Left ventricle myocardium inferior (tissue), 1 donor: ENCODE results near the gene RBCK1. TPM values are rescaled to one million over a fixed set of nuclear protein-coding genes. Genes with fewer than 3 reads are reported as not detected.

ENCODE experiments used
- DNase-seq: peaks from one replicate; pipeline ENCODE4 v3.0.0-alpha.2; 2020
- H3K27ac ChIP-seq: fragments of 200-600 bp; replicated peaks from 2 replicates; pipeline ENCODE4 v1.8.0; 2021
- H3K27me3 ChIP-seq: fragments of 200-600 bp; 2 replicates; pipeline ENCODE4 v1.8.0; 2021; ENCODE audit warnings: low read depth
- H3K36me3 ChIP-seq: fragments of 200-600 bp; 2 replicates; pipeline ENCODE4 v1.8.0; 2021
- H3K4me1 ChIP-seq: fragments of 200-600 bp; 2 replicates; pipeline ENCODE4 v1.8.0; 2021
- H3K4me3 ChIP-seq: fragments of 200-600 bp; 2 replicates; pipeline ENCODE4 v1.8.0; 2021; ENCODE audit warnings: mild to moderate bottlenecking, moderate library complexity
- H3K9me3 ChIP-seq: fragments of 200-600 bp; replicated peaks from 2 replicates; pipeline ENCODE4 v1.8.0; 2021
- intact Hi-C: fragments of 100-400 bp; cut with micrococcal nuclease; formaldehyde crosslinking; loops from one replicate; pipeline ENCODE4 v1.11.0; 2022
- total RNA-seq: library from RNA; stranded (reverse); fragmentation: NEBNext Ultra II Directional; extraction: Animal tissue kit (Norgen Biotek cat#: 25700); gene quantifications from one replicate; pipeline ENCODE4 v1.2.1, GENCODE V29; 2021
- TF ChIP-seq, protein P1 (sequence below): fragments of 200-600 bp; IDR thresholded peaks from 2 replicates; pipeline ENCODE4 v1.8.0; 2021; ENCODE audit warnings: antibody characterized with exemption, mild to moderate bottlenecking, borderline replicate concordance
- donor health status: DM: no; HTN: yes; CAD: no; lungs with severe emphysema.

RBCK1 gene
- total RNA-seq, 1 donor from 2014 or later, result 49.7 TPM

DNA sequence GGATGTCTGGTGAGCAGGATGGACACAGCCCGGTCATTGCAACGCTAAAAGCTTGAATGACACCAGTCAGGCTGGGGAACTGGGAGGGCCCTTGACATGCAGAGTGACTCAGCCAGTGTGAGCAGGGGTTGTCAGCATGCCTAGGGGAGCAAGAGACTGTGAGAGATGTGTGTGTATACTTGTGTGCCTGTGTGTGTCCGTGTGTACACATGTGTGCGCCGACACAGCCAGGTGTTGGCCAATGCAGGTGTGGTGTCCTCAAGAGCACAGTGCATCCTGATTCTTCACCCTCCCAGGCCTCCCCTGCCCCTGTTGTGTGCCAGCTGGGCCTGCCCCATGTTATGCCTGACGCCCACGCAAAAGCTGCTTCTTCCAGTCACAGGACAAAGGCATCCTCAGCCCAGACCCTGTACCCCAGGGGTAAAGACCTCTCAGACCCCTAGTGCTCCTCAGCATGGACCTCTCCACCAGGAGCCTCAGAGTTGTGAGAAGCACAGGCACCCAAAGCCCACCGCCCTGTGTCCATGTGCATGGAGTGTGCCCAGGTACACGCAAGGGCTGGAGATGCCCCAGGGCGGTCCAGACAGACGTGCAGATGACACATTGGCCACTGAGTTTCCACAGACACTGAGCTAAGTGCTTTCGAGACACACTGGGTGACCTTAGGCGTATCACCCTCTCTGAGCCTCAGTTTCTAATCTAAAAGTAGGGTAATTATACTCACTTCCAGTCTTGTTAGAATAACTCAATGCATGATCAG is 44.6 kb upstream of the RBCK1 start:
- H3K27ac ChIP-seq, result no peak overlapping the region
- no peaks in the 10 kb centered on the region for H3K36me3 ChIP-seq
- no peak overlapping the region for H3K4me3 ChIP-seq
- no peaks in the 10 kb centered on the region for H3K9me3 ChIP-seq
- no peak for DNase-seq
- no peaks in the 10 kb centered on the region for H3K27me3 ChIP-seq
- TF ChIP-seq, protein P1, sequence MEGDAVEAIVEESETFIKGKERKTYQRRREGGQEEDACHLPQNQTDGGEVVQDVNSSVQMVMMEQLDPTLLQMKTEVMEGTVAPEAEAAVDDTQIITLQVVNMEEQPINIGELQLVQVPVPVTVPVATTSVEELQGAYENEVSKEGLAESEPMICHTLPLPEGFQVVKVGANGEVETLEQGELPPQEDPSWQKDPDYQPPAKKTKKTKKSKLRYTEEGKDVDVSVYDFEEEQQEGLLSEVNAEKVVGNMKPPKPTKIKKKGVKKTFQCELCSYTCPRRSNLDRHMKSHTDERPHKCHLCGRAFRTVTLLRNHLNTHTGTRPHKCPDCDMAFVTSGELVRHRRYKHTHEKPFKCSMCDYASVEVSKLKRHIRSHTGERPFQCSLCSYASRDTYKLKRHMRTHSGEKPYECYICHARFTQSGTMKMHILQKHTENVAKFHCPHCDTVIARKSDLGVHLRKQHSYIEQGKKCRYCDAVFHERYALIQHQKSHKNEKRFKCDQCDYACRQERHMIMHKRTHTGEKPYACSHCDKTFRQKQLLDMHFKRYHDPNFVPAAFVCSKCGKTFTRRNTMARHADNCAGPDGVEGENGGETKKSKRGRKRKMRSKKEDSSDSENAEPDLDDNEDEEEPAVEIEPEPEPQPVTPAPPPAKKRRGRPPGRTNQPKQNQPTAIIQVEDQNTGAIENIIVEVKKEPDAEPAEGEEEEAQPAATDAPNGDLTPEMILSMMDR, result no peak
- intact Hi-C loops, result no loop called here
- H3K4me1 ChIP-seq, result peaks cover 8% of the 10 kb centered on the region

DNA sequence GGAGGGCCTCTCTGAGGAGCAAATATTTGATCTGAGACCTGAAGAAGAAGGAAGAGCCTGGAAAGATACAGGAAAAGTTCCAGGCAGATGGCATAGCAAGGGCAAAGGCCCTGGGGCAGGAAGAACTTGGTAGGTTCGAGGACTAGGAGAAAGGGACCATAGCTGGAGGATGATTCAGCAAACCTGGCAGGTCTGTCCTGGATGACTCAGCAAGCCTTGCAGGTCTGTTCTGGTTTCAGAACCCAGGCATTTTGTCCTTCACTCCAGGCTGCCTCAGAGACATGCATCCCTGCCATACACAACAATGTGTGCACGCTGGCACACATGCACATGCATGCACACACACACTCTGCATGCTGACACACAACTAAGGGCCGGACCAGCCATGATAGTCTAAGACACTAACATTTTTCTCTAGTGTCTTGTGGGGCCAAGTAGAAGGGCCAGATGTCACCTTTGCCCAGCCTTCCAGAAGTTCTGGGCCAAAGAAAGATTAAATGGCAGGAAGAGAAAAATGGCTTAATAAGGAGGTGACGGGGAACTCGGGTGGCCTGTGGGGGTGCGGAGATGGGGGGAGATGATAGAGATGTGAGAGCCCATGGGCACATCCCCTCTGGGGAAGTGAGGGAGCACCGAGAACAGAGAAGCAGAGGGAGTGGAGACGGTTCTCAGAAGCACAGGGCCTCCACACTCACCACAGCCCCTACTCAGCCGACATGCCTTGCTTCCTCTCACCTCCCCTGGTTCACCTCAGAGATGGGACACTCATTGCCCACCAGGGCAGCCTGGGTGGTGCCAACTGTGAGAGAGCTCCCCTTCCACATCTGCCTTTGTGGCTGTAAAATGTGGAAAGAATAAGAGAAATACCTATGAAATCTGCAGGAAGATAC is 42.9 kb upstream of the RBCK1 start:
- Histone ChIP-seq H3K27ac (no peak overlapping the region), H3K36me3 (no peaks in the 10 kb centered on the region), H3K27me3 (no peaks in the 10 kb centered on the region), H3K4me3 (no peak overlapping the region), H3K4me1 (peaks cover 8% of the 10 kb centered on the region), H3K9me3 (no peaks in the 10 kb centered on the region)
- intact Hi-C loops, result no loop called here
- TF ChIP-seq, protein P1, result no peak
- no peak for DNase-seq

DNA sequence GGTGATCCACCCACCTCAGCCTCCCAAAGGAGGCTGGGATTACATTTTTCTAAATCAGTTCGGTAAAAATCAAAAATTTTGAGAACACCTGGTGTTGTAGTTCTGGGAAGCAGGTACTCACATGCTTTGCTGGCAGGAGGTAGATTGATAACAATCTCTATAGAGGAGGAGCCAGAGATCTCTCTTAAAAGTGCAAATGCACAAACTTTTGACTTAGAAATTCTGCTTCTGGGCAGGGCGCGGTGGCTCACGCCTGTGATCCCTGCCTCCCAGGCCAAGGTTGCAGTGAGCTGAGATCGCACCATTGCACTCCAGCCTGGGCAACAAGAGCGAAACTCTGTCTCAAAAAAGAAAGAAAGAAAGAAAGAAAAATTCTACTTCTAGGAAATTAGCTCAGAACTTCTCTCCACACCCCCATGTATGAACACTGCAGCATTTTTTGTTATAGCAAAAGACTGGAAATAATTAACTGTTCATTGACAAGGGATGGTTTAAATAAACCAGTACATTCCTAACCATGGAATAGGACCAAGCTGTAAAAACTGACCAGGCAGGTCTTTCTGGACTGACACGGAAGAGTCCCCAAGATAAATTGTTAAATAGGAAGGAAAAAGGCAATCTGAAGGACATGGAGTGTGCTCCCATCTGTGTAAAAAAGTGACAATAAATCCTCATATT is 41.9 kb upstream of the RBCK1 start:
- no peak overlapping the region for H3K27ac ChIP-seq
- H3K27me3 ChIP-seq, result no peaks in the 10 kb centered on the region
- no peaks in the 10 kb centered on the region for H3K9me3 ChIP-seq
- TF ChIP-seq, protein P1, result no peak
- H3K4me3 ChIP-seq, result no peak overlapping the region
- H3K36me3 ChIP-seq, result no peaks in the 10 kb centered on the region
- intact Hi-C loops, result no loop called here
- DNase-seq, result no peak
- H3K4me1 ChIP-seq, result peaks cover 12% of the 10 kb centered on the region

DNA sequence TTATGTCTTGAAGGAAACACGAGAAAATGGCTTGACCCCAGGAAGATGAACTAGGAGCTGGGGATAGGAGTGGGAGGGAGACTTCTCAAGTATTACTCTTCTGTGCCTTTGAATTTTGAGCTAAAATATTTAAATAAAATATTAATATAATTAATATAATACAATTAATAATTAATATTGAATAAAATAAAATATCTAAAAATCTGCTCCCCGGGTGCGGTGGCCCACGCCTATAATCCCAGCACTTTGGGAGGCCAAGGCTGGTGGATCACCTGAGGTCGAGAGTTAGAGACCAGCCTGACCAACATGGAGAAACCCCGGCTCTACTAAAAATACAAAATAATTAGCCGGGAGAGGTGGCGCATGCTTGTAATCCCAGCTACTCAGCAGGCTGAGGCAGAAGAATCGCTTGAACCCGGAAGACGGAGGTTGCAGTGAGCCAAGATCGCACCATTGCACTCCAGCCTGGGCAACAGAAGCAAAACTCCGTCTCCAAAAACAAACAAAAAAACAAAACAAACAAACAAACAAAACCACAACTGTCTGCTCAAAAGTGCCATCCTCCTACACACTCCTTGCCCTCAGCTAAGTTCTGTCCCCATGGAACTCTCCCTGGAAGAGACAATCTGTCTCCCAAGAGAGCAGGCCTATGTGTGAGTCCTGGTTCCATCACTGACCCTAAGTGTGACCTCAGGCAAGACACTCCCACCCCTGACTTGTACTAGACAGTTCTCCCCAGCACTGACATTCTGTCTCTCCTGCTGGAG is 41.2 kb upstream of the RBCK1 start:
- Histone ChIP-seq H3K9me3 (no peaks in the 10 kb centered on the region), H3K4me3 (no peak overlapping the region), H3K36me3 (no peaks in the 10 kb centered on the region), H3K27ac (no peak overlapping the region), H3K27me3 (no peaks in the 10 kb centered on the region), H3K4me1 (peaks cover 19% of the 10 kb centered on the region)
- intact Hi-C loops, result no loop called here
- DNase-seq, result no peak
- TF ChIP-seq, protein P1, result no peak

DNA sequence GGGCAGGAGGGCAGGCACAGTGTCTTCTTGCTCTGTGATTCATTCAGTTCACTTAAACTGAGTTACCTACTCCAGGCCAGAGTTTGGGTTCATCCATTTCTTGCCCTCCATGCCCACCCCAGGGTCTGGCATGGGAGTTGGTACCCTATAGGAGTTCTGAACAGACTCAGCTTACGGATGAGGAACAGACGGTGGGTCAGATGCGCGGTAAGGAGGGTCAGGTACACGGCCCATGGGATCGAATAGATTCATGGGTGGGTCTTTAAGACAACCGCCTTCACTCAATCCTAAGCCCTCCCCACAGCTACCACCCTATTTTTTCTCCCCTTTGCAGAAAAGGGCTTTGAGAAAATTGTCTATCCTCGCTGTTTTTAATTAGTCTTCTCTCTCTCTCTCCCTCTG is 40.6 kb upstream of the RBCK1 start:
- intact Hi-C loops, result no loop called here
- H3K27ac ChIP-seq, result no peak overlapping the region
- peaks cover 19% of the 10 kb centered on the region for H3K4me1 ChIP-seq
- TF ChIP-seq, protein P1, result no peak
- H3K9me3 ChIP-seq, result no peaks in the 10 kb centered on the region
- H3K27me3 ChIP-seq, result no peaks in the 10 kb centered on the region
- H3K4me3 ChIP-seq, result no peak overlapping the region
- no peak for DNase-seq
- no peaks in the 10 kb centered on the region for H3K36me3 ChIP-seq
